Stimulated activated CD4-positive, alpha-beta T cell treated with anti-CD3 and anti-CD28 coated beads, TNF-alpha, amount 100 ng/mL, for 48 hours (primary cell): ENCODE measurements around the gene FOSL1.
A peak's percentile ranks its signal among the peaks of the same experiment; 100 is the strongest.

Source experiments
- DNase-seq, 3 donors: peaks; one replicate each; pipeline ENCODE4 v3.0.0-alpha.2; 2020; ENCODE audit warnings: low read depth in 3 of 3

FOSL1 gene

GRCh38 chr11:65882120-65883057 lies 17.8 kb downstream of the FOSL1 start:
- DNase-seq = no peak

- no peak for DNase-seq
These were observed 19.3 kb downstream of the FOSL1 start for GRCh38 chr11:65880844-65881421.

GRCh38 chr11:65880027-65880426 lies 20.2 kb downstream of the FOSL1 start:
- no peak for DNase-seq

DNA sequence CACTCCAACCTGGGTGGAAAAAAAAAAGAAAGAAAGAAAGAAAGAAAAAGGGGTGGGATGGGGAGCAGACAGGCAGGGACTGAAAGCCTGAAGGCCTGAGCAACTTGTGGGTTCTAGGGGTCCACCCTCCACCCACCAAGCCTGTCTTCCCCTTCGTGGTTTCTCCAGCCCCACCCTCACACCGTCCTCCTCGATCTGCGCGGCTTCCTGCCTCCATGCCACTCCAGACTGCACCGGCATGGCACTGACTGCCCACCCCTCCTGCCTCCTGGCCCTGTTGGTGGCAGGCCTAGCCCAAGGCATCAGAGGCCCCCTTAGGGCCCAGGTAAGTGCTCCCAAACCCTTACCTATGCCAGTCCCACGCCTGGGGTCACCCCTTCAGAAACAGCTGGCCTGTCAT lies 20.6 kb downstream of the FOSL1 start, which contains the start of gene CTSW:
Gene CTSW (plus strand): TSS at position 221 of the 400 bp plus-strand sequence. CDS start 18 bp downstream, at position 239.
- DNase-seq = no peak

- DNase-seq = peak; percentile 90 to 97 (median 93)
These were observed 26.7 kb downstream of the FOSL1 start for GRCh38 chr11:65873318-65874156.

DNA sequence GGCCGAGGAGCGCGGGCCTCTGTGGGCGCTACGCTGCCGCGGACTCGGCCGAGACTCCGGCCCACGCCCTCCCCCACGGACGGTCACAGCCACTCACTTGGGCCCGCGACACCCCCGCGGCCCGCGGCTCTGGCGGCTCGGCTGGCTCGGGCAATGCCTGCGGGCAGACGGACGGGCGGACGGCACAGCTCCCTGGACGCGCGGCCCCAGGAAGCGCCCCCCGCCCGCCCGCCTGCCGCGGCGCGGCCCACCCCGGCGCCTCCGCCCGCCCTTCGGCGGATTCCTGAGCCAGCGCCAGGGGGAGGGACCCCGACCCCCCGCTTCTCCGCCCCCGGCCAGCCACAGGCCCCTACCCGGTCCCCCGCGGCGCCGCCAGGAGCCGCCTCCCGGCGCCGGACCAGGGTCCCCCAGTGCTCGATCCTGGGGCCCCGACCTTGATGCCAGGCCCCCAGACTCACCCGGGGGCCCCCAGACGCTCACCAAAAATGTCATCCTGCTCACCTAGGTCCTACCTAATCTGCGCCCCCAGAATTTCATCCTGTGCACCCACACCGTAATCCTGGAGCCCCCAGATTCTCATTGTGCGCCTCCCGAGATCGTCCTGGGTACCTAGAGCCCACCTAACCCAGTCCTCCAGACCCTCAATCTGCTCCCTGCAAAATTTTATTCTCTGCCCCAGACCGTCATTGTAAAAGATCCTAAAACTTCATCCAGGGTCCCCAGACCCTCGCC lies 27.4 kb downstream of the FOSL1 start, which contains the start of gene EFEMP2:
Gene EFEMP2 (minus strand): TSS at position 215 of the 732 bp plus-strand sequence. CDS start 446 bp downstream, outside the sequence.
- no peak for DNase-seq

DNA sequence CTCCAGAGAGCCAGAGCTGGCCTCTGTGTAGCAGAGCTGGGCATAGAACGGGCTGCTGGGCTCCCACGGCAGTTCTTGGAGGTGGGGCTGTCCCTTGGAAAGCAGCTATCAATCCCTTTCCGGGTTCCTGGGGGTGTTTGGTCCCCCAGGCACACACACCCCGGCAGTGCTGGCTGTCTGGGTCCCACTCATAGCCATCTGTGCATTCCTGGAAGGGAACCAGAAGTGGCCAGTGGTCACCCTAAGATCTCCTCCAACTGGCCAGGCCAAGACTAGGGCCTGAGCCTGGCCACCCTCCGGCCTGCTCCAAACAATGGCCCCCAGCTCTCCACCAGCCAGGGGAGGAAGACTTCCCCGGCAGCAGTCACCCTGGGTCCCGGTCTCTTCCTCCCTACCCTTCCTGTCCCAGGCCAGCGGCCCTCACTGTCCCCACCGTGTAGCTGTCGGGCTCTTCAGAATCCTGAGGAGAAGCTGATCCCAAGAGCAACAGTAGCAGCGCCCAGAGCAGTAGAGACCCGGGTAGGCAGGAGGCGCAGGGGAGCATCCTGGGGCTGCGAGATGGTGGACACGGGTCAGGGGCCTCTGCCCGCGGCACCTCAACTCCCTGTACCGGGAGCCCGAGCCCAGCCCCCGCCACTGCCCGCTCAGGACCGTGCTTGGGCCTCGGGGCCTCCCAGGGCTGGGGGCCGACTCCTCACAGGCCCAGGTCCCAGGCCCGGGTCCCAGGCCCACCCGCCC lies 28.2 kb downstream of the FOSL1 start:
- DNase-seq = no peak

DNA sequence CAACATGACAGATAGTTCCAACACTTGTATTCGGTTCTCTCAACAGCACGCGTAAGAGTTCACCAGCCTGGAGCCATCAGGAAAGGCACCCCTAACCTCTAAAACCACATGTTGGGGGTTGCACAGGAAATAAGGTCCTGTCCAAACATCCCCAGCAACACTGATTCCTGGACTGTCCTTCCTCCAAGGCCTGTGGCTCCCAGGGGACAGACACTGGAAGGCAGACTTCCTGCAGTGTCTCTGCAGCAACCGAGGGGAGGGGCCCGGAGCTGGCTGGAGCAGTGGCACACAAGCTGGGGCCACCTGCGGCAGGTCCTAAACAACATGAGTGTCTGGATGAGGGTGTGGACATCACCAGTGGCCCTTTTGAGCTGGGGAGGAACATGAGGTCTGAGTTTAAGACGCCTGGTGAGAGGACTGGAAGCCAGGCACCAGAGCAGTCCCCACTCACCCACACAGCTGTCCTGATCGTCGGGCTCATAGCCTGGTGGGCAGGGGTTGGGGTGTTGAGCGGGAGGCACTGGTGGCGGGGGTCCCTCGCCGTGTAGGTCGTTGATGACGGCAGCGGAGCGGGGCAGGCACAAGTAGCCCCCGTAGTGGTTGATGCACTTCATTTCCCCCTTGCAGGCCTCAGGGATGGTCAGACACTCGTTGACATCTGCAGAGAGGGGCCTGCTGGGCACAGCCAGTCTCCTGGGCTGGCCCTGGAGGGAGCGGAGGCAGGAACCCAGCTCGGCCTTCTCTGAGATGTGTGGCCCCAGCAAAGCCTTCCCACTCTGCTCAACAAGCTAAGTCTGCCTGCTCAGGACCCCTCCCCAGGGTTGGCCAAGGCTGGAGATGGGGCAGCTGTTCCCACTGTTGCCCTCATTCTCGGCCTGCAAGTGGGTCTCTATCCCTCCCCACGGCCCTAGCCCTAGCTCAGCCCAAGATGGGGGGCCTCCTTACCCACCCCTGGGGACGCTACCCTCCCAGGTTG lies 29.2 kb downstream of the FOSL1 start:
- no peak for DNase-seq

DNA sequence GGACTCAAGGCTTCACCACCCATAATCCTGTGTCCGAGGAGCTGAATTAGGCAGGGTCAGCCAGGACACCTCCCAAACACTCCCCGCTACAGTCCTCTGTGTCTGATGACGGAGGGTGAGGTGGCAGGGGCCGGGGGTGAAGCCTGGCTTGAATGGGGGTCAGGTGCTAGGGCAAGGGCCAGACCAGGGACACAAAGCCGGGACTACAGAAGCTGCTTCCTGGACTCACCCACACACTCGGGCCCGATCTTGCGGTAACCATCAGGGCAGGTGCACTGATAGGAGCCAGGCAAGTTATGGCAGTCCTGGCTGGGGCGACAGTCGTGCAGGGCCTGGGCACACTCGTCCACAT lies 29.9 kb downstream of the FOSL1 start:
- DNase-seq = no peak

DNA sequence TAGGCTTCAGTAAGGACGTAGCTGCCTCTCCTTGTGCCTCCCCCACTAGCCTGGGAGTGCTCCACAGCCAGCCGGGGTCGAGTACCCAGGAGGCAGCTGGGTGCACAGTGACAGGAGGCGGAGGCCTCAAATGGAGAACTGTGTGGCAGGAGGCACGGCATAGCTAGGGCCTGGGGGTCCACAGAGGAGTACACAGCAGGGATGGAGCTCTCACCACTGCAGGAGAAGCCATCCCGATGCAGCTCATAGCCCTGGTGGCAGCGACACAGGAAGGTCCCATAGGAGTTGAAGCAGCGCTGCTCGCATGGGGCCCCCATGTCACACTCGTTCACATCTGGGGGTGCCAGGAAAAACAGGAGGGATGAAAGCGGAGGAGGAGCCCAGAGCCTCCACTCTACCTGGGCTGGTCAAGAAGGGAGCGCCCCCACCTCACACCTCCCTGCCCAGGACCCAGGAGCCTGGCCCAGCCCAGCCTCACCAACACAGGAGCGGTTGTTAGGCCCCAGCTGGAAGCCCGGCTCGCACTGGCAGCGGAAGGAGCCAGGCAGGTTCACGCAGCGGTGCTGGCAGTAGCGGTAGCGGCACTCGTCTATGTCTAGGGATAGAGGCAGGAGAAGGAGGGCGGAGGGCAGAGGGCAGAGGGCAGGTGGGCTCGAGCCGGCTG lies 30.4 kb downstream of the FOSL1 start:
- no peak for DNase-seq

DNA sequence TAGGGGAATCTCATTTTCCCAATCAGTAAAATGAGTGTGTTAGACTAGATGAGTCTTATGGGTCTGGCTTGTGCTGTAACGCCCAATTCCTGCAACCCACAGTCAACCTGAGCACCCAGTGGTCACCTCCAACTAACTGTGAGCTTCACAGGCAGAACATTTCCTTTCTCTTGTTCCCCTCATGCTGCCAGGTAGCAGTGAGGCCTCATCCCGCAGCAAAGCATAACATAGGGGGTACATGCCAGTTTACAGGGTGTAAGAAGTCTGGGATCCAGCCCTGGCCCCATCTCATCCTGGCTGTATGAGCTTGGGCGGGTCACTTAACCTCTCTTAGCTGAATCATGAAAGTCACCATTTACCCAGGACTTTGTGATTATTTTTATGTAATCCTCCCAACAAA lies 31.3 kb downstream of the FOSL1 start:
- DNase-seq = no peak

DNA sequence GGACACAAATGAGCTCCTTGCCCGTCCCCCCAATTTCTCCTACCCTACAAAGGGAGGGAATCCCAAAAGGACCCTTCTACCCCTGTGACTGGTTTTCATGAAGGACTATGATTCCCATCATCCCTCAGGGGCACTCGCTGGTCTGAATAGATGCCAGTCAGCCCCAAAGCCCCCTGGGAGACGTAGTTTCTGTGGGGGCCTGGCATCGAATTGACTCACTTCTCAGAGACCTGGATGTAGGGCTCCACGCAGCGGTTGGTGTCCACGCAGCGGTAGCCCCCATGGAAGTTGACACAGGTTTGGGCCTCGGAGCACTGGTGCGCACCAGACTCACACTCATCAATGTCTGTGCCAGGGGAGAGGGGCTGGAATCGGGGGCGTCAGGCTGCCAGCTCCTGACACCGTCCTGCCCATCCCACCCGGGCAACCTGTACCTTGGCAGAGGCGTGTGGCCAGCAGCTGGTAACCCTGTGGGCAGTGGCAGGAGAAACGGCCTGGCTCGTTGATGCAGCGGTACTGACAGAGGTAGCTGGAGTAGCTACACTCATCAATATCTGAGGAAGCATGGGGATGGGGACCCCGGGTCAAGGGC lies 32.0 kb downstream of the FOSL1 start:
- DNase-seq = no peak

- DNase-seq = no peak
These were observed 32.7 kb downstream of the FOSL1 start for GRCh38 chr11:65867284-65868071.

DNA sequence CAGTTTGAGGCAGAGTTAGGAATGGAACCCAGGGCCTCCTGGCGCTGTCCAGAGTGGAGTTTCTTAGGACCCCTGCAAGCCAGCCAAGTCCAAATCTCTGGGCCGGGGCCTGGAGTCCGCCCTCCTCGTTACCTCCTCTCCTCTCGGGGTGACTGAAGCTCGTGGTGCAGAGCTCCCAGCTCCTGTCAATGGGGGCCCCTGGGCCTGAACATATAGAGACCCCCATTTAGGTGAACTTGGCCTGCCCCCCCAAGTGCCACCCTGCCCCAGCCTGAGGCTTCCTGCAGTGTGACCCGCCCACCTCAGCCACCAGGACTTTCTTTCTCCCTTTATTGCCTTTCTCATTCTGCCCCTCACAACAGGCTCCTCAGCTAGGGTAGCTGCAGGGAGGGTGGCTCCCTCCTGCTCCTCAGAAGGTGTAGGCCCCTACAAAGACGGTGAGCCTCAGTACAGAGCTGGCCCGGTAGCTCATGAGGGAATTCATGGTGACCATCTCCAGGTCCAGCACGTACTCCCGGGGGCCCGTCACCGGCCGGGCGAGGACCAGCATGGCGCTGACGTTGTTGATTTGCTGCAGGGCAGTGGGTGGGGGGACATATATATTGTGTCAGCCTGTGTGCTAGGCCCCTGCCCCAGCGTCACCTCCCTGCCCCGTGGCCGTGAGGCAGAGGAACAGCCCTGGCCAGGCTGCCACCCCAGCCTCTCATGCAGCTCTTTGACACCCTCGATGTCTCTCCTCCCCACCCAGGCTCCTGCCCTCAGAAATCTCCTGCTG lies 33.5 kb downstream of the FOSL1 start:
- DNase-seq = no peak

- DNase-seq = no peak
These were observed 34.5 kb downstream of the FOSL1 start for GRCh38 chr11:65865550-65866172.

GRCh38 chr11:65864706-65865471 lies 35.3 kb downstream of the FOSL1 start:
- DNase-seq = no peak
